SJSA1 (cell line): ENCODE results near the gene PACSIN2. TPM values are rescaled to one million over a fixed set of nuclear protein-coding genes. Genes with fewer than 3 reads are reported as not detected.
"Not testable (repeated sequence)": the region's sequence is repeated elsewhere in the genome, so short reads cannot be mapped to it uniquely, and the experiment has no call there.

Experiments used
- DNase-seq, 2 experiments: peaks; one replicate each; pipeline ENCODE4 v3.0.0-alpha.2; 2015 to 2020; ENCODE audit warnings: low spot score in 2 of 2, low read depth in 1 of 2
- H3K27ac ChIP-seq: fragments of 250-450 bp; sonication (Bioruptor Pico); 2 replicates; pipeline ENCODE4 v1.5.1; 2020; ENCODE audit warnings: mild to moderate bottlenecking, moderate library complexity
- H3K27me3 ChIP-seq: fragments of 250-450 bp; sonication (Bioruptor Pico); replicated peaks from 2 replicates; pipeline ENCODE4 v1.5.1; 2020; ENCODE audit warnings: mild to moderate bottlenecking, moderate library complexity
- H3K36me3 ChIP-seq: fragments of 250-450 bp; sonication (Bioruptor Pico); 2 replicates; pipeline ENCODE4 v1.5.1; 2020; ENCODE audit warnings: mild to moderate bottlenecking
- H3K4me1 ChIP-seq: fragments of 250-450 bp; sonication (Bioruptor Pico); replicated peaks from 2 replicates; pipeline ENCODE4 v1.6.1; 2021; ENCODE audit warnings: mild to moderate bottlenecking
- H3K4me3 ChIP-seq: fragments of 250-450 bp; sonication (Bioruptor Pico); 2 replicates; pipeline ENCODE4 v1.5.1; 2020; ENCODE audit warnings: mild to moderate bottlenecking
- H3K9me3 ChIP-seq: fragments of 250-450 bp; sonication (Bioruptor Pico); replicated peaks from 2 replicates; pipeline ENCODE4 v1.5.1; 2020; ENCODE audit warnings: mild to moderate bottlenecking
- total RNA-seq: library from RNA; depleted of rRNA; stranded (reverse); fragments of >200 nt; shearing (Covaris generic); gene quantifications from 2 replicates; pipeline ENCODE4 v1.2.3, GENCODE V29; 2014

Gene PACSIN2
- total RNA-seq, 1 experiment from 2014 or later, result 98.3 TPM

GRCh38 chr22:43018615-43019014 lies 3.7 kb upstream of the PACSIN2 start:
- no peaks in the 10 kb centered on the region for H3K9me3 ChIP-seq
- no peaks in the 10 kb centered on the region for H3K27me3 ChIP-seq
- no peak for DNase-seq
- no peak overlapping the region for H3K4me3 ChIP-seq
- no peak overlapping the region for H3K27ac ChIP-seq
- H3K4me1 ChIP-seq, result peaks cover 16% of the 10 kb centered on the region
- H3K36me3 ChIP-seq, result no peaks in the 10 kb centered on the region

GRCh38 chr22:43017525-43018460 lies 2.8 kb upstream of the PACSIN2 start:
- no peaks in the 10 kb centered on the region for H3K9me3 ChIP-seq
- H3K36me3 ChIP-seq, result peaks cover 5% of the 10 kb centered on the region; the same call in 1 of the 2 replicates
- H3K4me1 ChIP-seq, result peaks cover 25% of the 10 kb centered on the region
- no peak overlapping the region for H3K27ac ChIP-seq
- no peak for DNase-seq
- H3K27me3 ChIP-seq, result no peaks in the 10 kb centered on the region
- H3K4me3 ChIP-seq, result no peak overlapping the region

GRCh38 chr22:43016150-43016549 lies 1.2 kb upstream of the PACSIN2 start:
- H3K27me3 ChIP-seq, H3K4me3 ChIP-seq, H3K36me3 ChIP-seq, DNase-seq, H3K9me3 ChIP-seq, H3K27ac ChIP-seq: not testable (repeated sequence)
- H3K4me1 ChIP-seq, result peaks cover 31% of the 10 kb centered on the region

GRCh38 chr22:43015677-43016042 lies 711 bp upstream of the PACSIN2 start:
- Histone ChIP-seq H3K4me3 (peak overlapping the region; percentile 73), H3K9me3 (no peaks in the 10 kb centered on the region), H3K36me3 (peaks cover 6% of the 10 kb centered on the region; the same call in 1 of the 2 replicates), H3K27ac (no peak overlapping the region), H3K4me1 (peaks cover 32% of the 10 kb centered on the region), H3K27me3 (no peaks in the 10 kb centered on the region)
- no peak for DNase-seq

GRCh38 chr22:43014316-43014868 lies 557 bp downstream of the PACSIN2 start:
- peak; percentile 48 to 55 for DNase-seq
- Histone ChIP-seq H3K4me1 (peaks cover 34% of the 10 kb centered on the region), H3K27me3 (no peaks in the 10 kb centered on the region)

GRCh38 chr22:43013355-43014315 lies 1.3 kb downstream of the PACSIN2 start:
- Histone ChIP-seq H3K27ac (peak overlapping the region; percentile 40), H3K36me3 (peaks cover 6% of the 10 kb centered on the region; the same call in 1 of the 2 replicates), H3K27me3 (no peaks in the 10 kb centered on the region), H3K9me3 (no peaks in the 10 kb centered on the region), H3K4me1 (peaks cover 42% of the 10 kb centered on the region), H3K4me3 (peak overlapping the region; percentile 73)
- no peak for DNase-seq

More at GRCh38 chr22:43014316-43014868, 557 bp downstream of the PACSIN2 start:
- Histone ChIP-seq H3K36me3 (peaks cover 6% of the 10 kb centered on the region; the same call in 1 of the 2 replicates), H3K4me3 (peak overlapping the region; percentile 73), H3K27ac (no peak overlapping the region), H3K9me3 (no peaks in the 10 kb centered on the region)

- Histone ChIP-seq H3K4me3 (no peak overlapping the region), H3K36me3 (peaks cover 6% of the 10 kb centered on the region; the same call in 1 of the 2 replicates), H3K27me3 (no peaks in the 10 kb centered on the region), H3K4me1 (peaks cover 49% of the 10 kb centered on the region), H3K9me3 (no peaks in the 10 kb centered on the region), H3K27ac (no peak overlapping the region)
- no peak for DNase-seq
Measured at GRCh38 chr22:43012390-43012789, 2.6 kb downstream of the PACSIN2 start.

GRCh38 chr22:43011079-43011478 lies 3.9 kb downstream of the PACSIN2 start:
- peaks cover 61% of the 10 kb centered on the region for H3K4me1 ChIP-seq
- peaks cover 6% of the 10 kb centered on the region; the same call in 1 of the 2 replicates for H3K36me3 ChIP-seq
- H3K9me3 ChIP-seq, result no peaks in the 10 kb centered on the region
- no peaks in the 10 kb centered on the region for H3K27me3 ChIP-seq
- H3K4me3 ChIP-seq, result no peak overlapping the region
- no peak overlapping the region for H3K27ac ChIP-seq
- DNase-seq, result no peak

- Histone ChIP-seq H3K4me1 (peaks cover 71% of the 10 kb centered on the region), H3K4me3 (no peak overlapping the region), H3K36me3 (peaks cover 6% of the 10 kb centered on the region; the same call in 1 of the 2 replicates), H3K9me3 (no peaks in the 10 kb centered on the region), H3K27ac (no peak overlapping the region), H3K27me3 (no peaks in the 10 kb centered on the region)
- DNase-seq, result no peak
Measured at GRCh38 chr22:43009444-43009843, 5.5 kb downstream of the PACSIN2 start.

GRCh38 chr22:43008921-43009320 lies 6.0 kb downstream of the PACSIN2 start:
- Histone ChIP-seq H3K4me3 (no peak overlapping the region), H3K27me3 (no peaks in the 10 kb centered on the region), H3K9me3 (no peaks in the 10 kb centered on the region), H3K4me1 (peaks cover 76% of the 10 kb centered on the region), H3K27ac (no peak overlapping the region), H3K36me3 (peaks cover 6% of the 10 kb centered on the region; the same call in 1 of the 2 replicates)
- no peak for DNase-seq

- H3K27ac ChIP-seq, result no peak overlapping the region
- H3K4me1 ChIP-seq, result peaks cover 76% of the 10 kb centered on the region
- DNase-seq, result no peak
Measured at GRCh38 chr22:43008509-43008908, 6.4 kb downstream of the PACSIN2 start.

GRCh38 chr22:43007519-43008102 lies 7.3 kb downstream of the PACSIN2 start:
- H3K4me1 ChIP-seq, result peaks cover 76% of the 10 kb centered on the region
- H3K27me3 ChIP-seq, result no peaks in the 10 kb centered on the region
- no peak for DNase-seq
- H3K9me3 ChIP-seq, result no peaks in the 10 kb centered on the region
- no peak overlapping the region for H3K4me3 ChIP-seq
- no peak overlapping the region for H3K27ac ChIP-seq
- H3K36me3 ChIP-seq, result no peaks in the 10 kb centered on the region; the same call in 1 of the 2 replicates

More at GRCh38 chr22:43008509-43008908, 6.4 kb downstream of the PACSIN2 start:
- Histone ChIP-seq H3K36me3 (peaks cover 6% of the 10 kb centered on the region; the same call in 1 of the 2 replicates), H3K4me3 (no peak overlapping the region), H3K9me3 (no peaks in the 10 kb centered on the region), H3K27me3 (no peaks in the 10 kb centered on the region)

GRCh38 chr22:43006753-43007152 lies 8.2 kb downstream of the PACSIN2 start:
- Histone ChIP-seq H3K4me1 (peaks cover 81% of the 10 kb centered on the region), H3K27ac (no peak overlapping the region), H3K4me3 (no peak overlapping the region), H3K27me3 (no peaks in the 10 kb centered on the region), H3K9me3 (no peaks in the 10 kb centered on the region), H3K36me3 (no peaks in the 10 kb centered on the region)
- DNase-seq, result no peak
